HL-60 (cell line): ENCODE results near the gene KIAA1671.

ENCODE experiments used
- CTCF ChIP-seq: IDR thresholded peaks from one replicate; pipeline ENCODE4 v1.5.1; 2011; ENCODE audit warnings: low read length, control low read depth, inconsistent platforms; ENCODE audit not compliant: insufficient read depth
- GABPA ChIP-seq: IDR thresholded peaks from 2 replicates; pipeline ENCODE4 v1.6.1; 2012; ENCODE audit warnings: low read depth
- POLR2AphosphoS5 ChIP-seq: IDR thresholded peaks from 2 replicates; pipeline ENCODE4 v1.6.1; 2012; ENCODE audit warnings: low read depth
- SPI1 ChIP-seq: IDR thresholded peaks from 2 replicates; pipeline ENCODE4 v1.6.1; 2012; ENCODE audit warnings: low read depth, mild to moderate bottlenecking, borderline replicate concordance

GRCh38 chr22:25045159-25045558, 92.6 kb downstream of the KIAA1671 start:
- TF ChIP-seq GABPA: no peak
- TF ChIP-seq CTCF: no peak
- no peak for TF ChIP-seq POLR2AphosphoS5
- TF ChIP-seq SPI1: no peak
